ENCODE results near the gene MYO9A.
"Not testable (repeated sequence)": the region's sequence is repeated elsewhere in the genome, so short reads cannot be mapped to it uniquely, and the experiment has no call there.

MYO9A gene

GRCh38 chr15:72086920-72087648, 30.9 kb downstream of the MYO9A start:
- DNase-seq = no peak

DNA sequence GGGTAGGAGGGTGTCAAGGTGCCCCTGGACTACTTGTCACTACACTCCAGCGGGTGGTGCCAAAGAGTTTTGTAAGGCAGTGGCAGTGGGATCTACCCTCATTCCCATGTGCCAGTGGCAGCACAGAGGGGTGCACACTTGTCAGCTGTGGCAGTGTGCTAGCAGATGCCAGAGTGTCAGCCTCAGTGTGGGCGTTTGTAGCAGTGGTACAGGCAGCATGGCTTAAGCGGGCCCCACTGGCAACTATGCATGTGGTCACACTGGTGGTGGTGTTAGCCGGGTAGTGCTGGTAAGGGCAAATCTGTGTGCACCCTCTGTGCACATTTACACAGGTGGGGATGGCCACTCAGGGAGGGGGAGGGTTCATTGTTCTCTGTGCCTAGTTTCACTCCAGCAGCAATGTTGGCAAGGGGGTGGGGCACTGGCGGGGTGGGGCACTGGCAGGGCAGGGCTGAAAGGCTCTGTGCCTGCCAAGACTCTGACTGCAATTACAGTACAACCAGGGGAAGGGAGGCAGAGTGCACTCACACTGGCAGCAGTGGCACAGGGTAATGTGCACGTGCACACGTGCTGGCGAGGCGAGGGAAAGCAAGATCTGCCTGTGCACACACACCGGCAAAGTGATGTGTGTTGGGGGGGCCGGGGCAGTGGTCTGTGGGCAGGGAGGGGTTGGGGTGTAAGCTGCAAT, 31.8 kb downstream of the MYO9A start:
- no peak for DNase-seq

GRCh38 chr15:72082176-72082575, 35.8 kb downstream of the MYO9A start:
- no peak for DNase-seq

DNA sequence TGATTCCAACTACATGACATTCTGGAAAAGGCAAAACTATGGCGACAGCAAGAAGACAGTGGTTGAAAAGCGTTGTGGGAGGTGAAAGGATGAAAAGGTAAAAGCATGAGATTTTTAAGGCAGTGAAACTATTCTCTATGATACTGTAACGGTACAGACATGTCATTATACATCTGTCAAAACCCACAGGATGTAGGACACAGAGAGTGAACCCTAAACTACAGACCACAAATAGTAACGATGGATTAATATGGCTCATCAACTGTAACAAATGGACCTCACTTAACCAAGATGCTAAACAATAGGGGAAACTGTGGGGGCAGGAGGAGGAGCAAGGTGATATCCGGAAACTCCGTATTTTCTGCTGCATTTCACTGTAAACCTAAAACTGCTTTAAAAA, 39.1 kb downstream of the MYO9A start:
- no peak for DNase-seq

DNA sequence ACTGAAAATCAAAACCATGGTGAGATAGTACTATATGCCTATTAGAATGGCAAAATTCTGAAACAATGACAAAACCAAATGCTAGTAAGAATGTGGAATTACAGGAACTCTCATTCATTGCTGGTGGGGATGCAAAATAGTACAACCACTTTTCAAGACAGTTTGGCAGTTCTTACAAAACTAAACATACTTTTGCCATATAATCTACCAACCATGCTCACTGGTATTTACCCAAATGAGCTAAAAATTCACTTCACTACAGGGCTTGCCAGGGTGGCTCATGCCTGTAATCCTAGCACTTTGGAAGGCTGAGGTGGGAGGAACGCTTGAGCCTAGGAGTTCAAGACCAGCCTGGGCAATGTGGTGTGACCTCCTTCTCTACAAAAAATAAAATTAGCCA, 40.0 kb downstream of the MYO9A start:
- no peak for DNase-seq

- no peak for DNase-seq
Observed at GRCh38 chr15:72074335-72075060, 43.5 kb downstream of the MYO9A start.

- DNase-seq = not testable (repeated sequence)
Observed at GRCh38 chr15:72071448-72071825, 46.5 kb downstream of the MYO9A start.

GRCh38 chr15:72070817-72071447, 47.0 kb downstream of the MYO9A start:
- no peak for DNase-seq

- DNase-seq = no peak
Observed at GRCh38 chr15:72068856-72069255, 49.1 kb downstream of the MYO9A start.

- DNase-seq = no peak
Observed at GRCh38 chr15:72065801-72066200, 52.1 kb downstream of the MYO9A start.

GRCh38 chr15:72063186-72063585, 54.8 kb downstream of the MYO9A start:
- no peak for DNase-seq

DNA sequence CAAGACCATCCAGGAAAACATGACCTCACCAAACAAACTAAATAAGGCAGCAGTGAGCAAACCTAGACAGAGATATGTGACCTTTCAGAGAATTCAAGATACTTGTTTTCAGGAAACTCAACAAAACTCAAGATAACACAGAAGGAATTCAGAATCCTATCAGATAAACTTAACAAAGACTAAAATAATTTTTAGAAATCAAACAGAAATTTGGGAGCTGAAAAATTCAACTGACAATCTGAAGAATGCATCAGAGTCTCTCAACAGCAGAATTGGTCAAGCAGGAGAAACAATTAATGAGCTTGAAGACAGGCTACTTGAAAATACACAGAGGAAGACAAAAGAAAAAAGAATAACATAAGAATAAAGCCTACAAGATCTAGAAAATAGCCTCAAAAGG, 55.6 kb downstream of the MYO9A start:
- no peak for DNase-seq

- DNase-seq = no peak
Observed at GRCh38 chr15:72060687-72061250, 57.2 kb downstream of the MYO9A start.

DNA sequence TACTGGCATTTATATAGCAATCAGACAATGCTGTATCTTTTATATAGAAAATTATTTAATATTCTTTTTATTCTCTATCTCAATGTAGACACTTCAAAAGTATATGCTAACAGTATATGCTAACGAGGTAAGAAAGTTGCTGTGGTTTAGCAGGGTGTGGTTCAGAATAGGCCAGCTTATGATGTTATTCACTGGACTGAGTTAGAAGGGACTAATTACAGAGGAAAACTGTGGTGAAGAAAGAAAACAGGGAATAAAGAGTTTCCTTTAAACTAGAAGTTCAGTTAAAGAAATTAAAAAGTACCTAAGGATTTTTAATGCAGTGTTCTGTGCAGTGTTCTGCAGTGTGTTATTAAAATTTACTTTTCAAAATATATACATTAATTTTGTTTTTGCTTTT, 59.4 kb downstream of the MYO9A start:
- DNase-seq = no peak

- no peak for DNase-seq
Observed at GRCh38 chr15:72057548-72058091, 60.3 kb downstream of the MYO9A start.

- not testable (repeated sequence) for DNase-seq
Observed at GRCh38 chr15:72056217-72056616, 61.7 kb downstream of the MYO9A start.

- DNase-seq = not testable (repeated sequence)
Observed at GRCh38 chr15:72053297-72053696, 64.7 kb downstream of the MYO9A start.

- no peak for DNase-seq
Observed at GRCh38 chr15:72050700-72051099, 67.2 kb downstream of the MYO9A start.

DNA sequence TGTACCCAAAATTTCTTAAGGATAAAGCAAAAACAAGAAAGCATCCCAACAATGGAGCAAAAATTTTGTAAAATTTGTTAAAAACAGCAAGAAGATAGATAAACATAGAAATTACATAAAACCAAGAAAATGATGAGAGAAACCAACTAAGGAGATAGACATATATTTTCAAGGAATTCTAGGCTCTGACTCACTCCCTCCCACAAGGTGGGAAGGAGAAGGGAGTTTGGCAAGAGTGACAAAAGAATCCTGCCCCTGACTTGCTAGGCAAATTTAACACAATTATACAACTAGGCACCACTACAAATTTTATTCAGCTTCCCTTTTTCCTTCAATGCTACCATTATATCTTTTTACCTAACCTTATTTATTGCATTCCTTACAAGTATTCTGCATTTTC, 70.9 kb downstream of the MYO9A start:
- DNase-seq = no peak

DNA sequence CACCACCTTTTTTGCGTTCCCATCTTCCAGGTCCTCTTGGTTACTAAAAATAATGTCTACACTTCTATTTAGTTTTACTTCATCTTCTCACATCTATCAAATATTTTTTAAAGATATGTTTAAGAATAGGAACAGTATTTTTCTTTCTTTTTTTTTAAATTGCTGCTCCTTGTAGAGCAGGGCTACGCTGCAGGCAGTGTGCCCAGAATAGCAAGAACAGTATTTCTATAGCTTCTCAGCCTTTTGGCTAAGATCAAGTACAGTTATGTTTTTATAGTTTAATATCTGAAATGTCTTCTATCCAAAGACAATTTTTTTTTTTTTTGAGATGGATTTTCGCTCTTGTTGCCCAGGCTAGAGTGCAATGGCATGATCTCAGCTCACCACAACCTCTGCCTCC, 73.0 kb downstream of the MYO9A start:
- DNase-seq = no peak

GRCh38 chr15:72042865-72043264, 75.1 kb downstream of the MYO9A start:
- no peak for DNase-seq

- no peak for DNase-seq
Observed at GRCh38 chr15:72042054-72042453, 75.9 kb downstream of the MYO9A start.

GRCh38 chr15:72037321-72037720, 80.6 kb downstream of the MYO9A start:
- DNase-seq = no peak
